Chondrocyte (in vitro differentiated cells): Measurements from ENCODE around the gene SIGLEC7. TPM values are rescaled to one million over a fixed set of nuclear protein-coding genes. Genes with fewer than 3 reads are reported as not detected.

Experiments used
- DNase-seq: peaks from one replicate; pipeline ENCODE4 v3.0.0; 2021; ENCODE audit warnings: mixed read lengths, low spot score
- H3K27ac Mint-ChIP-seq: one replicate; pipeline ENCODE4 v1.8.0; 2021; ENCODE audit warnings: mild to moderate bottlenecking, moderate library complexity, mixed read lengths; ENCODE audit not compliant: unreplicated experiment
- H3K27me3 Mint-ChIP-seq: 2 replicates; pipeline ENCODE4 v1.8.0; 2021; ENCODE audit warnings: low read depth, mixed read lengths
- H3K36me3 Mint-ChIP-seq: 2 replicates; pipeline ENCODE4 v1.8.0; 2021; ENCODE audit warnings: low read depth, mixed read lengths
- H3K4me1 Mint-ChIP-seq: 2 replicates; pipeline ENCODE4 v1.8.0; 2021; ENCODE audit warnings: low read depth, mild to moderate bottlenecking, mixed read lengths
- H3K4me3 Mint-ChIP-seq: one replicate; pipeline ENCODE4 v1.8.0; 2021; ENCODE audit warnings: mild to moderate bottlenecking, moderate library complexity, mixed read lengths; ENCODE audit not compliant: unreplicated experiment
- H3K9me3 Mint-ChIP-seq: 2 replicates; pipeline ENCODE4 v1.8.0; 2021; ENCODE audit warnings: low read depth, mixed read lengths
- total RNA-seq: library from RNA; stranded (reverse); gene quantifications from 3 replicates; pipeline ENCODE4 v1.2.1, GENCODE V29; 2021
- TF ChIP-seq, protein P1 (sequence below): fragments of 200-600 bp; sonication (generic); IDR thresholded peaks from 2 replicates; pipeline ENCODE4 v1.5.0; 2021; ENCODE audit warnings: antibody characterized with exemption, mild to moderate bottlenecking, moderate library complexity

Gene SIGLEC7
- total RNA-seq, 1 donor from 2014 or later = not detected

- H3K27me3 Mint-ChIP-seq = no peaks in the 10 kb centered on the region
- no peak overlapping the region for H3K4me3 Mint-ChIP-seq
- no peaks in the 10 kb centered on the region for H3K9me3 Mint-ChIP-seq
- no peaks in the 10 kb centered on the region for H3K36me3 Mint-ChIP-seq
- H3K27ac Mint-ChIP-seq = no peak overlapping the region
- H3K4me1 Mint-ChIP-seq = no peaks in the 10 kb centered on the region
- DNase-seq = no peak
- TF ChIP-seq, protein P1, sequence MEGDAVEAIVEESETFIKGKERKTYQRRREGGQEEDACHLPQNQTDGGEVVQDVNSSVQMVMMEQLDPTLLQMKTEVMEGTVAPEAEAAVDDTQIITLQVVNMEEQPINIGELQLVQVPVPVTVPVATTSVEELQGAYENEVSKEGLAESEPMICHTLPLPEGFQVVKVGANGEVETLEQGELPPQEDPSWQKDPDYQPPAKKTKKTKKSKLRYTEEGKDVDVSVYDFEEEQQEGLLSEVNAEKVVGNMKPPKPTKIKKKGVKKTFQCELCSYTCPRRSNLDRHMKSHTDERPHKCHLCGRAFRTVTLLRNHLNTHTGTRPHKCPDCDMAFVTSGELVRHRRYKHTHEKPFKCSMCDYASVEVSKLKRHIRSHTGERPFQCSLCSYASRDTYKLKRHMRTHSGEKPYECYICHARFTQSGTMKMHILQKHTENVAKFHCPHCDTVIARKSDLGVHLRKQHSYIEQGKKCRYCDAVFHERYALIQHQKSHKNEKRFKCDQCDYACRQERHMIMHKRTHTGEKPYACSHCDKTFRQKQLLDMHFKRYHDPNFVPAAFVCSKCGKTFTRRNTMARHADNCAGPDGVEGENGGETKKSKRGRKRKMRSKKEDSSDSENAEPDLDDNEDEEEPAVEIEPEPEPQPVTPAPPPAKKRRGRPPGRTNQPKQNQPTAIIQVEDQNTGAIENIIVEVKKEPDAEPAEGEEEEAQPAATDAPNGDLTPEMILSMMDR = no peak
Measured at GRCh38 chr19:51195316-51195586, 53.1 kb downstream of the SIGLEC7 start.

GRCh38 chr19:51195616-51196015 lies 53.5 kb downstream of the SIGLEC7 start:
- H3K4me1 Mint-ChIP-seq = no peaks in the 10 kb centered on the region
- no peak overlapping the region for H3K4me3 Mint-ChIP-seq
- no peaks in the 10 kb centered on the region for H3K9me3 Mint-ChIP-seq
- no peaks in the 10 kb centered on the region for H3K36me3 Mint-ChIP-seq
- no peak overlapping the region for H3K27ac Mint-ChIP-seq
- peaks cover 3% of the 10 kb centered on the region for H3K27me3 Mint-ChIP-seq
- no peak for DNase-seq
- TF ChIP-seq, protein P1 = no peak

GRCh38 chr19:51196181-51196580 lies 54.1 kb downstream of the SIGLEC7 start:
- no peak for DNase-seq
- no peak overlapping the region for H3K27ac Mint-ChIP-seq
- peaks cover 4% of the 10 kb centered on the region for H3K27me3 Mint-ChIP-seq
- H3K9me3 Mint-ChIP-seq = no peaks in the 10 kb centered on the region
- TF ChIP-seq, protein P1 = no peak
- no peaks in the 10 kb centered on the region for H3K4me1 Mint-ChIP-seq
- no peak overlapping the region for H3K4me3 Mint-ChIP-seq
- no peaks in the 10 kb centered on the region for H3K36me3 Mint-ChIP-seq

DNA sequence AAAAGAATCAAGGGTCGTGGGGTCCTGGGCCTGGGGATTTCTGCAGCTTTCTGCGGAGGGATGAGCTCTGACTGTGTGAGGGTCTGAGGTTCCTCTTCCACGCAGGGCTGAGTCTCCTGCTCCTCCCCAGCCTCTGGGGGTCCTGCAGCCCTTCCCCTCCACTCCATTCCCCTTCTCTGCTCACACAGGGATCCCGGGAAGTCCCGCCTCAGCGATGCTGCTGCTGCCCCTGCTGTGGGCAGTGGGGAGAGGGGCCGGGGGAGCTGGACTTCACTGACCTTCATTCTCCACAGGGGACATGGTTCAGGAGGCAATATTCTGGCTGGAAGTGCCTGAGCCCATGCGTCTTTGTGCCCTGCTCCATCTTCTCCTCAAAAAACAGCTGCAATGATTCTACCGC lies 56.5 kb downstream of the SIGLEC7 start:
- TF ChIP-seq, protein P1 = no peak
- DNase-seq = no peak
- Mint-ChIP-seq H3K36me3 (no peaks in the 10 kb centered on the region), H3K27me3 (peaks cover 4% of the 10 kb centered on the region), H3K4me1 (no peaks in the 10 kb centered on the region), H3K27ac (no peak overlapping the region), H3K4me3 (no peak overlapping the region), H3K9me3 (no peaks in the 10 kb centered on the region)

- no peaks in the 10 kb centered on the region for H3K36me3 Mint-ChIP-seq
- H3K27ac Mint-ChIP-seq = no peak overlapping the region
- DNase-seq = no peak
- H3K4me1 Mint-ChIP-seq = no peaks in the 10 kb centered on the region
- TF ChIP-seq, protein P1 = no peak
- H3K27me3 Mint-ChIP-seq = peaks cover 7% of the 10 kb centered on the region
- H3K9me3 Mint-ChIP-seq = no peaks in the 10 kb centered on the region
- H3K4me3 Mint-ChIP-seq = no peak overlapping the region
Measured at GRCh38 chr19:51200071-51200666, 58.1 kb downstream of the SIGLEC7 start.
